Suppressor macrophage (primary cell): ENCODE data around the gene NAIF1.
A peak's percentile ranks its signal among the peaks of the same experiment; 100 is the strongest.
"Not testable (repeated sequence)": the region's sequence is repeated elsewhere in the genome, so short reads cannot be mapped to it uniquely, and the experiment has no call there.

Source experiments
- DNase-seq, 4 experiments: peaks; one replicate each; pipeline ENCODE4 v3.0.0-alpha.2; 2020 to 2022

Gene NAIF1

DNA sequence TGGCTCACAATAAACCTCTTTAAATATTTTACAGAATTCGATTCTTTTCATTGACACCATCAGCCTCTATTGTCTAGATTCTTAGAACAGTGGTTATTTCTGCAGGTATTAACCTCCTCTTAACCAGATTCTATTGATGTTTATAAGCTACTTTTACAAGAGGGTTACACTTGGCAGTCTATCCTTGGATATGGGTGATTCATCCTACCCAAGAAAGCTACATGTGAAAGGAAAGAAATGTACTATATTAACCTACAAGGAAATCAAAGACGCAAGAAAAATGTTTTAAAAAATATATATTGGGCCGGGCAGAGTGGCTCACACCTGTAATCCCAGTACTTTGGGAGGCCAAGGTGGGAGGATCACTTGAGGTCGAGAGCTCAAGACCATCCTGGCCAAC is 17.6 kb upstream of the NAIF1 start:
- no peak for DNase-seq

- peak in 3 of 4 experiments; percentile 48 to 57 (median 55) for DNase-seq
Observed at GRCh38 chr9:128082151-128082550, 15.0 kb upstream of the NAIF1 start.

- peak in 1 of 4 experiments; percentile 1 for DNase-seq
Observed at GRCh38 chr9:128081056-128081455, 13.9 kb upstream of the NAIF1 start.

DNA sequence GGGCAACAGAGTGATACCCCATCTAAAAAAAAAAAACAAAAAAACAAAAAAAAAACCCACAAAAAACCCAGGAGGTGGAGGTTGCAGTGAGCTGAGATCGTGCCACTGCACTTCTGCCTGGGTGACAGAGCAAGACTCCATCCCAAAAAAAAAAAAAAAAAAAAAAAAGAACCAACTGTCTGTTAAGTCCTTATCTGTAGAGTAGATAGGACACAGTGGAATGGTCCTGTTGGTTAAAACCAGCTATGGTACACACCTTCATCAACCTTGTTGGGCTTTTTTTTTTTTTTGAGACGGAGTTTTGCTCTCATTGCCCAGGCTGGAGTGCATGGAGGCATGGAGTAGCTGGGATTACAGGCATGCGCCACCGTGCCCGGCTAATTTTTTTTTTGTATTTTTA is 13.1 kb upstream of the NAIF1 start:
- DNase-seq, result no peak

DNA sequence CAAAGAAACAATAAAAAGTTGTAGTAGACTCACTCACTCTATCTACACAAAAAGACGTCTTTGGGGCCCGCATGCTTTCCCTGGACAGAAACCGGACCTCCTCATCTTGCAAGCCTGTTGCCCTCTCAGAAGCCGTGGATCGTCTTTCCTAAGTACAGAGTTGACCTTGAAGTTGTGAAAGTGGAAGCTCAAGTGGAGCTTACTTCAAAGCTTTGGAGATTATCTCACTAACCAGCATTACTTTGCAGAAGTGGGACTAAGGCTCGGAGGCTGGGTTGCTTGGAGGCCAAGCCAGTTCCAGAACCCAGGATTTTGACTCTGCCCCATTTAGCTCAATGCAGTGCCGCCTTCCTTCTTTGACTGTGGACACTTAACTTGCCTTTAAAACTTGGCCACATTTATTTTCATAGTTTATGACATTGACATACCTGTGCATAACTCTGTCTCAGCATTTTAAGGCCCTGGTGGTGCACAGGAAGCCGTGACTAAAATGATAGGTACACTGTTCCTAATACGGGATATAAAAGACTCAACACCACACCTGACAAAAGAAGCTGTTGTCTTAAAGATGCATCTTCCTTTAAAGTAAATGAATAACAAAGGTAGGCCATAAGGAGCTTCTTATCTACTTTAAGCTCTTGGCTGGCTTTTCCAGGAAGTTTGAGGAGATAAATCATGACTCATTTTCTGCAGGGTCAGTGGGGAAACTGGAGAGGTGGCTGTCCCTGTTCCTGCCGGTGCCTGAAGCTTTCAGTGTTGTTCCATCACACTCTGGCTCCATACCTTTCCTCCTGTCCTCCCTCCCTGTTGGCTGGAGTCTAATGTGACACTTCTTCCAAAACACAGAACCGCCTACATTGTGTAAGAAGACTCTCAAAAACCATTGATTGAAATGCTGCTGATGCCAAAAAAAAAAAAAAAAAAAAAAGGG is 11.6 kb upstream of the NAIF1 start:
- peak; percentile 67 to 88 (median 82) for DNase-seq

DNA sequence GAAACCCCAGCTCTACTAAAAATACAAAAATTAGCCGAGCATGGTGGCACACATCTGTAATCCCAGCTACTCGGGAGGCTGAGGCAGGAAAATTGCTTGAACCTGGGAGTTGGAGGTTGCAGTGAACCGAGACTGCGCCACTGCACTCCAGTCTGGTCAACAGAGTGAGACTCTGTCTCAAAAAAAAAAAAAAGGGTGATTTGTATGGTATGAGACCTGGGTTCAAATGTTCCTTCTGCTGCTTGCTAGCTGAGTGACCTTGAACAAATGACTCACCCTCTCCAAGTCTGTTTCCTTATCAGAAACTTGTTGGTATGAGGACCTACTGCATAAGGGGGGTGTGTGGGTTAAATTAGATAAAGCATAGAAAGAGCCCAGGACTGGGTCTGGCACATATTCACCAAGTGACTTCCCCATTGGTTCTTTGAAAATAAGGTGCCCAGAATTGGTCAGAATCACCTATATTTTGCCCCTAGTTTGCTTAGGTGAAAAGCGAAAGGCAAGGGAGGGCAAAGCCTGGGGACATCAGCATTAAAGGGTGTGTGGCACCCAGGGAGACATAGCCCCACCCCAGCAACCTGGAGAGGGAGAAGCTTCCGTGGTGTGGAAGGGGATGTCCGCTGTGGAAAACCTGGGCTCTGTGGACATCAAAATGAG is 10.9 kb upstream of the NAIF1 start:
- peak in 2 of 4 experiments; percentile 15 to 33 for DNase-seq

DNA sequence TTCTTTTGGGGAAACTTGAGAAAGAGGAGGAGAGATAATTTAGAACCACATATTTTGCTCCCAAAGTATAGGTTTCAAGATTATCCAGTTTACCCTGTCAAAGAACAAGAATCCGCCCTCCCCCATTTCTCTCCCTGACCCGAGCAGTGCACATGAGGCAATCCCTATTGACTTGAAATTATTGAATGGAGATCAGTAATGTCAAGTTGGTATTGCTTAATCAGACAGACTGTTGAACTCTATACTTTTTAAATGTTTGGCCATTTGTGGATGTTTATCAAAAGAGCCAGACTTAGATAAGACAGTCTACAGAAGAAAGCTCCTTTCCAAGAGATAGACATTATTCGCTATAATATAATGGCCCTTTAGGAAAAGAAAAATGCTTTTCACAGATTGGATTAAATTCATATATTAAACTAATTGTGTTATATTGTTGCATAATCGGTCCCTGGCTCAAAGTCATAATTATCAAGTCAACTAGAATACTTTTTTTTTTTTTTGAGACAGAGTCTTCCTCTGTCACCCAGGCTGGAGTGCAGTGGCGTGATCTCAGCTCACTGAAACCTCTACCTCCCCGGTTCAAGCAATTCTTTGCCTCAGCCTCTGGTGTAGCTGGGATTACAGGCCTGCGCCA is 6.2 kb upstream of the NAIF1 start:
- DNase-seq, result no peak

DNA sequence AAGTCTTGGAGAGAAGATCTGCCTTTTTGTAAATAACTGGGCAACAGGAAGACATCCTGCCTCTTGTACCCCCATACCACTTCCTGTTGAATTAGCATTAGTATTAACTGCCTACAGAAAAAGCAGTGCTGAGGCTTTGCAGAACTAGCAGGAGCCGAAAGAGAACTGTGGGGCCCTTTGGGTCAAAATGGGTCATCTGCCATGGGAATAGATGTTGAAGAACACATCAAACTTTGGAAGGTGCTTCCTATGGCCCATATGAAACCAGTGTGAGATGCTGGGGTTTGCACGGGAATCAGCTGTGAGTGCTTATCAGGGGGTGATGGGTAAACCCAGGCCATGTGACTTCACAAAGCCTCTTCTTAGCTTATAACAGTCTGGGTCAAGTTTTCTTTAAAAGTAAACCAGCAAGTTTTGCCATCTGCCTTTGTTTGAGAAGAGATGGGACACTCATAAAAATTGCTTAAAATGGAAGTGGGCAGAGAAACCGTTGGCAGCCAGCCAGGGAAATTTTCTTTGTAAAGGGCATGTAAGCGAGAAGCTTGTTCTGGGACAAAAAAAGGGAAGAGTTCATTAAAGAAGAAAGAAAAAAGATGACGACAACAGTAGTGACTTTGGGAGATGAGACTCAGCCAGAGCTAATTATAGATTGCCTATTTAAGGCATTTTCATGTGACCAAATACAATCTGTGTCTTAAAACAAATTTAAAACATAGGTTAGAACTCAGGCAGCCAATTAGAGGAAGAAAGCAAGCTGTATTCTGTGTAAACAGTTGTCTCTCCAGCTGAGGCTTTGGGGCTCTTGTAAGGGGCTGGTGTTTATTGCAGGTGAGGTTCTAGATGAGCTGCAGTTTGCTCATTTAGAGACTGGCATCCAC is 5.3 kb upstream of the NAIF1 start:
- DNase-seq, result peak; percentile 95 to 98 (median 96)

GRCh38 chr9:128071475-128071874 is 4.4 kb upstream of the NAIF1 start:
- not testable (repeated sequence) for DNase-seq

GRCh38 chr9:128070874-128071273 is 3.8 kb upstream of the NAIF1 start:
- peak in 2 of 4 experiments; percentile 31 to 47 for DNase-seq

- peak; percentile 68 to 87 (median 84) for DNase-seq
Observed at GRCh38 chr9:128068386-128069205, 1.5 kb upstream of the NAIF1 start.

DNA sequence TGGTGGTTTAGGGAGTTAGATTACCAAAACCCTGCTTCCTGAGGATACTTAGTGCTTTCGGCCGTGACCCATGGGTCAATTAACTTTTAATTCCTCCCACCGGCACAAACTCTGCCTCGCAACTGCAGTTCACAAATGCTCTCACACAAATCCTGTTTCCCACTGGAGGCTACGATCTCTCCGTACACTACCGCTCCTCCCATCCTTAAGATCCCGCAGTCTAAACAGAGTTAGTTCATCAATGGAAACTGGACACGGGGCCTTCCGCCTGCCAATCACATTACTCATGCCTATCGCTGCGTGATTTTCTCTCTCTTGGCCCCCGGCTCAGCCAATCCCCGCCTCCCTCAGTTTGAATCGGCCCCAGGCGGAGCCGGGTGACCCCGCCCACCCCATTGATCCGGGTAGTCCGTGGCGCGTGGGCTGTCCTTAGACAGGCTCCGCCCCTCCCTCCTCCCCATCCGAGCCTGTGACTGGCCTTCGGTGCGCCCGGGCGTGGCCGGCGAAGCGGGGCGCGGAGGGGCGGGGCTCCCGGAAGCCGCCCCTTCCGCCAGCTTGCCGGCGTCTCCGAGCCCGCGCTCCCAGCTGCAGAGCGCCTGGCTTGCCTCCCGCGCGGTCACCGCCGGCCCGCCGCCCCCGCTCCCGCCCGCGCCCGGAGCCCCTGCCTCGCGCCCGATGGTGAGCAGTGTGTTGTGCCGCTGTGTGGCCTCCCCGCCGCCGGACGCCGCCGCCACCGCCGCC is 695 bp upstream of the NAIF1 start, which contains the start of gene SLC25A25:
Gene SLC25A25, plus strand, starts transcription at position 588 of the 741 bp plus-strand sequence. Its CDS starts 88 bp downstream, at position 676.
- DNase-seq, result peak; percentile 100

DNA sequence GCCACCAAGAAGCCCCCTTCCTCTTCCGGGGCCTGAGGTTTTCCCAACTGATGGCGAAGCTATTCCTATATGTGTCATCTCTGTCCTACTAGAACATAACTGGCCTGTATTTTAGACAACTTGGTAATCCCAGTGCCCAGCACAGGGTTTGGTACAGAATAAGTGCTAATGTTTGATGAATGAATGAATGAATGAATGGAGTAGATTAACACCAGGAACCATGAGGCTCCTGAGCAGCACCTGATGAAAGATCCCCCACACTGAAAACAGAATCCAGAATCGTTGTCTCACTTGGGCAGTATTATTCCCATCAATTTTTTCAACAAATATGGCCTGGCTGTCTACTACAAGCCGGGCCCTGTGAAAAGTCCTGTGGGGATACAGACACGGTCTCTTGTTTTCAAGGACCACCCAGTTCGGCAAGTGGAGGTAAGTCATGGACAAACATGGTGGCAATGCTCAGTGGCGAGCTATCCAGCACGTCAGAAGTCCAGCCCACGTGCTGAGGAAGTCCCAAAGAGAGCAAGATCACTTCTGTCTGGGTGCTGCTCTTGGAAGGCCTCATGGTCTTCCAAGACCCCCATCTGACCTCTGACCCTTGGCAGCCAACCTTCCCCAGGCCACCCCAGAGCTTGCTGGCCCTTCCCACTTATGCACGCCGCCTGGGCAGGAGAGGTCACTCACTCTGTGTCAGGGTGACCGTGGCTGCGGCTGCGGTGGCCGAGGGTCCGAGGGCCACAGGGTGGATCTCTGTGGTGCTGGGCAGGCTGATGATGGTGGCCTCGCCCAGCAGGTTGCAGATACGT is 1.0 kb downstream of the NAIF1 start:
- no peak for DNase-seq

GRCh38 chr9:128062846-128063831 is 4.0 kb downstream of the NAIF1 start:
- DNase-seq, result peak in 1 of 4 experiments; percentile 8

- DNase-seq, result peak in 2 of 4 experiments; percentile 12 to 56
Observed at GRCh38 chr9:128062279-128062678, 4.8 kb downstream of the NAIF1 start.

- peak in 3 of 4 experiments; percentile 29 to 53 (median 34) for DNase-seq
Observed at GRCh38 chr9:128061275-128061960, 5.7 kb downstream of the NAIF1 start.

DNA sequence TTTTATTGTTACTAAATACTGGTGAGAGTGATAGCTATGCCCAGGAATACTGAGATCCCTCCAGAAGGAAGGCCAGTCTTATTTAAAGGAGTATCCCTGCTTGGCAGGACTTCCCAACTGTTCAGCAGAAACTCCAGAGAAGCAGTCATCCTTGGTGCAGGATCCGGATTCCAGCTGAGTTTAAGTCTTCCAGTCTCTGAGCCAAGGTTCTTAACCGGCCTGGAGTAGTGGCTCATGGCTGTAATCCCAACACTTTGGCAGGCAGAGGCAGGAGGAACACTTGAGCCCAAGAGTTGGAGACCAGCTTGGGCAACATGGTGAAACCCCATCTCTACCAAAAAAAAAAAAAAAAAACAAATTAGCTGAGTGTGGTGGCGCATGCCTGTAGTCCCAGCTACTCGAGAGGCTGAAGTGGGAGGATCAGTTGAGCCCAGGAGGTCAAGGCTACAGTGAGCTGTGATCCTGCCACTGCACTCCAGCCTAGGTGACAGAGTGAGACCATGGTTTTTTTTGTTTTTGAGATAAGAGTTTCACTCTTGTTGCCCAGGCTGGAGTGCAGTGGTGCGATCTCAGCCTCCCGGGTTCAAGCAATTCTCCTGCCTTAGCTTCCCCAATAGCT is 7.6 kb downstream of the NAIF1 start:
- no peak for DNase-seq
